ENCODE data around the gene HOXD11.

Gene HOXD11

DNA sequence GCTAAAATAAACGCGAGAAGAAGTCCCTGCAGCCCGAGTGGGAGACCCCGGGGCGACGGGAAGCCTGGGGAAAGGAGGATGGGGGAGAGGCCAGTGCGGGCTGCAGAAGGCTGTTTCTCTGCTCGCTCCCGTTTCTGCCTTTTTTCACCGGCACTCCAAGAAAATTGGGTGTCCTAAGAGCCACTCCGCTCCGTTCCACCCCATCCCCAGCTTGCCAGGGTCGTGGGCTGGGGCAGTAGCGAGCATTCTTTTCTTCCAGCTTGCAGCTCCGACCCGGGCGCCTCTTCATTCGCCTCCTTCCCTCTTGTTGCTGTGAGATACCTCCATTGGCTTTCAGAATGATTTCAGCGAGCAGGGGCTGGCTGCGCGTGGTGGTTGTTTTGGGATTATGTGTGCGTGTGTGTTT, 51.1 kb downstream of the HOXD11 start:
- H3K27me3 ChIP-seq (ENCODE audit: insufficient read depth, low read length), result peaks cover 100% of the 10 kb centered on the region
- no peak overlapping the region for H3K27ac ChIP-seq (ENCODE audit: low read depth, low read length)
- H3K4me1 ChIP-seq (ENCODE audit: insufficient read depth, low read length), result peaks cover 10% of the 10 kb centered on the region; the same call in 1 of the 2 replicates
- no peaks in the 10 kb centered on the region for H3K9me3 ChIP-seq (ENCODE audit: insufficient read depth, low read depth, low read length)
- WGBS, result 1% methylated on average over 22 of the region's 22 CpGs
- H3K36me3 ChIP-seq (ENCODE audit: insufficient read depth, low read length), result no peaks in the 10 kb centered on the region
- no peak overlapping the region for H3K4me3 ChIP-seq (ENCODE audit: low read length)
- H3K9ac ChIP-seq (ENCODE audit: low read depth, low read length), result no peak overlapping the region

DNA sequence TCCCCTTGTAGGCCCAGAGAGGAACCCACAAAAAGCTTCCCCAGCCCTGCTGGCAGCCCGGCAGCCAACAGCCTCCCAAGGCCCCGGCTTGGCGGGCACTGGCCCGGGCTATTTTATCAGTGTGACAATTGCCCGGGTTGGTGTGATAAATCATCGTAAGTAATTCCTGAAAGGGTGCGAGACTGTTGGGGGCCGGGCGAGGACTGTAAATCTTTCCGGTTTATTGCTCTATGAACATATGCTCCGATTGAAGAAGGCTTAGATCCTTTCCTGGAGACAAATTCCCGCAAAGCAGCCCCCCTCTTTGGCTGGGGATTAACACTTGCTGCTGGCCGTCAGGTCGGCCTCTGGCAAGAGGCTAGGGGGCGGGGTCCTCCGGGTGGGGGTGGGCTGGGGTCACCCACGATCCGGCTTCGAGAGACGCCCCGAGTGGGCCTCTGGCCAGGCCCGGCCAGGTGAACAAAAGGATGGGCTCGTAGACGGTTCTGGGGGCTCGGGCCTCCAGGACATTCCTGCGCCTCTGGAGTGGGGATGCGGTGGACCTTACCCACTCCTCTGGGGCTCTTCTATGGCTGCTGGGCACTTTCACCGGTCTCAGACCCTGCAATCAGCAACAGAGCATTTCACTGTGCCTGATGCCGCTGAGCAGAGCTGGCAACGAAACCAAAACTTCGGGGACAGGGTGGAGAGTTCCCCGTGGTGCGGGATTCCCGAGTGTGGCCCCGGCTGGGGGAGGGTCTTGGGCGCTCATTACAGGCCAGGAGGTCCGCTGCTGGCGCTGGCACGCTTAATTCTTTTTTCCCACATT, 52.0 kb downstream of the HOXD11 start:
- Histone ChIP-seq H3K9ac (ENCODE audit: low read depth, low read length) (no peak overlapping the region), H3K4me3 (ENCODE audit: low read length) (no peak overlapping the region), H3K36me3 (ENCODE audit: insufficient read depth, low read length) (no peaks in the 10 kb centered on the region), H3K9me3 (ENCODE audit: insufficient read depth, low read depth, low read length) (no peaks in the 10 kb centered on the region), H3K4me1 (ENCODE audit: insufficient read depth, low read length) (peaks cover 12% of the 10 kb centered on the region; the same call in 1 of the 2 replicates), H3K27me3 (ENCODE audit: insufficient read depth, low read length) (peaks cover 100% of the 10 kb centered on the region), H3K27ac (ENCODE audit: low read depth, low read length) (no peak overlapping the region)
- 5% methylated on average over 37 of the region's 39 CpGs for WGBS
